RWPE2 (cell line): ENCODE data around the gene LTBP3.
A peak's percentile ranks its signal among the peaks of the same experiment; 100 is the strongest.

Experiments
- ATAC-seq: fragments of 200-7000 bp; cut with Tn5 transposase; 3 replicates; pipeline ENCODE4 v1.9.1; 2021; ENCODE audit warnings: low read depth
- DNase-seq: peaks from one replicate; pipeline ENCODE4 v3.0.0-alpha.2; 2020; ENCODE audit warnings: low spot score
- H3K27ac ChIP-seq: fragments of 450-650 bp; 2 replicates; pipeline ENCODE4 v1.5.1; 2017; ENCODE audit warnings: mild to moderate bottlenecking; ENCODE audit not compliant: poor library complexity, severe bottlenecking
- H3K27me3 ChIP-seq: fragments of 250-450 bp; sonication (Bioruptor Pico); 2 replicates; pipeline ENCODE4 v1.5.1; 2021; ENCODE audit warnings: mild to moderate bottlenecking, moderate library complexity; ENCODE audit not compliant: insufficient read depth, poor library complexity, severe bottlenecking
- H3K36me3 ChIP-seq: fragments of 250-450 bp; sonication (Bioruptor Pico); 2 replicates; pipeline ENCODE4 v1.5.1; 2020; ENCODE audit warnings: low read depth, mild to moderate bottlenecking, moderate library complexity
- H3K4me1 ChIP-seq: fragments of 250-450 bp; sonication (Bioruptor Pico); 2 replicates; pipeline ENCODE4 v1.5.1; 2021; ENCODE audit warnings: mild to moderate bottlenecking, moderate library complexity; ENCODE audit not compliant: insufficient read depth, poor library complexity, severe bottlenecking
- H3K4me3 ChIP-seq: fragments of 250-450 bp; sonication (Bioruptor Pico); 2 replicates; pipeline ENCODE4 v1.5.1; 2021; ENCODE audit warnings: mild to moderate bottlenecking, moderate library complexity; ENCODE audit not compliant: severe bottlenecking
- H3K9me3 ChIP-seq: fragments of 250-450 bp; sonication (Bioruptor Pico); 2 replicates; pipeline ENCODE4 v1.5.1; 2021; ENCODE audit warnings: mild to moderate bottlenecking, moderate library complexity; ENCODE audit not compliant: severe bottlenecking
- TF ChIP-seq, protein P1 (sequence below): fragments of 450-650 bp; IDR thresholded peaks from one replicate; pipeline ENCODE4 v1.5.1; 2017; ENCODE audit warnings: mild to moderate bottlenecking, moderate library complexity; ENCODE audit not compliant: poor library complexity, severe bottlenecking

LTBP3 gene

DNA sequence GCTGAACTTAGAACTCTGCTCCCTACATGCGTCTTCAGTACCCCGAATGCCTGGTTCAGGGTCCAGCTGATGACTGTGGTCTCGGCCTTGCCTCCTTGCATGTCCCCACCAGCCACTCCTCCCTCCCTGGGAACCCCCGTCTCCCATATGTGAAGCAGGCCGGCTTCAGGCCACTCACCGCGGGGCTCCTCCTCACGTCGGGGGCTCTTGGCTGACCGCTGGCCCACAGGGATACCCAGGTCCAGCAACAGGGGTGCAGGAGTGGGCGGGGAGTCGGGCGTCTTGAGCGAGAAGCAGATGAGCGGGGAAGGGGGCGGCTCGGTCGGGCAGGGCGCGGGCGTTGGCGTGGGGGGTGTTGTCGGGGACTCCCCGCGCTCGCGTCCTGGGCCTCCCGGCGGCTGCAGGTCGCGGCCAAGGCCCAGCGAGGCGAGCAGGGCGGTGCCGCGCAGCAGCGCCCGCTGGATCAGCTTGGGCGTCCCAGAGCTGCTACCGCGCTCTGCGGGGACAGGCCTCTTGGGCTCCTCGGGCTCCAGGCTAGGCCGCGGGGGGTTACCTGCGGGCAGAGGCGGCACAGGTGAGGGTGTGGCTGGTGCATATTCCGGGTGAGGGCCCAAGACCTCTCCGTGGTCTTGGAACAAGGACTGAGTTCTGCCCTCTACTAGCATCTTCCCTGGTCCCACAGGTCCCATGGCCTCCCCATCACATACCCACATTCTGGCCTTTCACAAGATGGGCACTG is 41.2 kb upstream of the LTBP3 start:
- H3K4me1 ChIP-seq, result no peaks in the 10 kb centered on the region
- H3K9me3 ChIP-seq, result no peaks in the 10 kb centered on the region
- no peak overlapping the region for H3K27ac ChIP-seq
- TF ChIP-seq, protein P1, sequence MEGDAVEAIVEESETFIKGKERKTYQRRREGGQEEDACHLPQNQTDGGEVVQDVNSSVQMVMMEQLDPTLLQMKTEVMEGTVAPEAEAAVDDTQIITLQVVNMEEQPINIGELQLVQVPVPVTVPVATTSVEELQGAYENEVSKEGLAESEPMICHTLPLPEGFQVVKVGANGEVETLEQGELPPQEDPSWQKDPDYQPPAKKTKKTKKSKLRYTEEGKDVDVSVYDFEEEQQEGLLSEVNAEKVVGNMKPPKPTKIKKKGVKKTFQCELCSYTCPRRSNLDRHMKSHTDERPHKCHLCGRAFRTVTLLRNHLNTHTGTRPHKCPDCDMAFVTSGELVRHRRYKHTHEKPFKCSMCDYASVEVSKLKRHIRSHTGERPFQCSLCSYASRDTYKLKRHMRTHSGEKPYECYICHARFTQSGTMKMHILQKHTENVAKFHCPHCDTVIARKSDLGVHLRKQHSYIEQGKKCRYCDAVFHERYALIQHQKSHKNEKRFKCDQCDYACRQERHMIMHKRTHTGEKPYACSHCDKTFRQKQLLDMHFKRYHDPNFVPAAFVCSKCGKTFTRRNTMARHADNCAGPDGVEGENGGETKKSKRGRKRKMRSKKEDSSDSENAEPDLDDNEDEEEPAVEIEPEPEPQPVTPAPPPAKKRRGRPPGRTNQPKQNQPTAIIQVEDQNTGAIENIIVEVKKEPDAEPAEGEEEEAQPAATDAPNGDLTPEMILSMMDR, result no peak
- H3K36me3 ChIP-seq, result peaks cover 11% of the 10 kb centered on the region; the same call in 1 of the 2 replicates
- H3K27me3 ChIP-seq, result no peaks in the 10 kb centered on the region
- DNase-seq (no peak), ATAC-seq (no peak)
- H3K4me3 ChIP-seq, result no peak overlapping the region

- no peak overlapping the region for H3K4me3 ChIP-seq
- H3K36me3 ChIP-seq, result peaks cover 11% of the 10 kb centered on the region; the same call in 1 of the 2 replicates
- DNase-seq (no peak), ATAC-seq (no peak)
- H3K27ac ChIP-seq, result no peak overlapping the region
- TF ChIP-seq, protein P1, result no peak
- no peaks in the 10 kb centered on the region for H3K27me3 ChIP-seq
- H3K4me1 ChIP-seq, result peaks cover under 1% of the 10 kb centered on the region
- no peaks in the 10 kb centered on the region for H3K9me3 ChIP-seq
These were observed 40.1 kb upstream of the LTBP3 start for GRCh38 chr11:65598258-65598699.

- H3K4me3 ChIP-seq, result no peak overlapping the region
- DNase-seq (no peak), ATAC-seq (no peak)
- peaks cover 9% of the 10 kb centered on the region for H3K4me1 ChIP-seq
- peaks cover 11% of the 10 kb centered on the region; the same call in 1 of the 2 replicates for H3K36me3 ChIP-seq
- TF ChIP-seq, protein P1, result no peak
- H3K27ac ChIP-seq, result no peak overlapping the region
- H3K9me3 ChIP-seq, result no peaks in the 10 kb centered on the region
- H3K27me3 ChIP-seq, result no peaks in the 10 kb centered on the region
These were observed 38.4 kb upstream of the LTBP3 start for GRCh38 chr11:65596520-65596919.

DNA sequence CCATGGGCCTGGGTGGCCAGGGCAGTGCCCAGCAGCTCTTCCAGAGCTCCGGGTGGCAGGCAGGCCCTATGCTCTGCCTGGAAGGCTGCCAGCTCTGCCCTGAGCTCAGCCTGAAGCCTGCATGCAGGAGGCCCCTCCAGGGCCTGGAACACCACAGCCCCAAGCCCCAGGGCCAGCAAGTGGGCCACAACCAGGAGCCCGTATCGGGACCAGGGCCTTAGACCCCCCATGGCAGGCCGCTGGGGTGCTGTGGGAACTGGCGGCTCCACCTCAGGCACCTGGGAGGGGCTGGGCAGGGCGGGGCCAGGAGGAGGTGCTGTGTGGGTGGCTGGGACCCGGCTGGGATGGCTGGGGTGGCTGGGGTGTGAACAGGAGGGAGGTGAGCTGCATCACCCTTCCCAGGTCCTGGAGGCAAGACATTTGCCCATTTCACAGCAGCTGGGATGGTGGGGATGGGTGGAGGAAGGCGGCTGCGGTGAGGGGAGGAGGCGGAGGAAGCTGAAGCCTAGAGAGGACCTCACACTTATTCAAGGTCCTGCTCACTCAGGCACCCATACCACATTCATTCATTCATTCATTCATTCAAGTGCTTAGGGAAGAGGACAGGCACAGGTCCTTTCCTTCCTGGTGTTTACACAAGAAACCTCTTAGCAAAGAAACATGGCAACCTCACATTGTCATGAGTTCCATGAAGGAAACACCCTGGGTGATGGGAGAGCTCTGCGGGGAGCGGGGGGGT is 37.6 kb upstream of the LTBP3 start, which contains the start of gene KCNK7:
Gene KCNK7, minus strand, starts transcription at position 258 of the 739 bp plus-strand sequence. Its CDS starts 28 bp downstream, at position 230.
- H3K27ac ChIP-seq, result no peak within 1 kb of the TSS
- no peaks in the 10 kb centered on the region for H3K9me3 ChIP-seq
- peaks cover 18% of the 10 kb centered on the region for H3K36me3 ChIP-seq
- H3K27me3 ChIP-seq, result no peaks in the 10 kb centered on the region
- ATAC-seq, result peak; percentile 6; the same call in 1 of the 3 replicates
- DNase-seq, result no peak
- TF ChIP-seq, protein P1, result no peak
- peaks cover 9% of the 10 kb centered on the region for H3K4me1 ChIP-seq
- no peak within 1 kb of the TSS for H3K4me3 ChIP-seq
